ENCODE results near the gene TPGS1. TPM values are rescaled to one million over a fixed set of nuclear protein-coding genes. Genes with fewer than 3 reads are reported as not detected.

The TPGS1 gene
- total RNA-seq, 2 experiments from 2014 or later = 6.4 to 8.4 TPM

GRCh38 chr19:492091-492531 lies 15.2 kb upstream of the TPGS1 start:
- intact Hi-C loops (cut with DNase I, micrococcal nuclease) = no loop called here
- H3K9me3 Mint-ChIP-seq (ENCODE audit: low read depth) = no peaks in the 10 kb centered on the region
- H3K4me1 Mint-ChIP-seq = peaks cover 2% of the 10 kb centered on the region
- no peak overlapping the region for H3K4me3 Mint-ChIP-seq
- ATAC-seq (no peak), DNase-seq (peak; percentile 78)
- no peaks in the 10 kb centered on the region for H3K36me3 Mint-ChIP-seq (ENCODE audit: low read depth)
- ChIA-PET CTCF (interaction anchor here (1.4 to 2.1 kb wide), 2 partner anchors 15 to 18 kb away, joined by 6 to 8 read pairs; partner anchors contain the start of gene TPGS1), POLR2A (no interaction called here)
- peaks cover 2% of the 10 kb centered on the region for H3K27me3 Mint-ChIP-seq
- no peak overlapping the region for H3K27ac Mint-ChIP-seq

- POLR2A ChIA-PET = no interaction called here
- Mint-ChIP-seq H3K36me3 (ENCODE audit: low read depth) (no peaks in the 10 kb centered on the region), H3K27me3 (peaks cover 7% of the 10 kb centered on the region), H3K9me3 (ENCODE audit: low read depth) (no peaks in the 10 kb centered on the region), H3K4me1 (no peaks in the 10 kb centered on the region), H3K27ac (no peak overlapping the region), H3K4me3 (peak overlapping the region; percentile 2)
- ATAC-seq = no peak
- CTCF ChIA-PET = interaction anchor here (0.7 to 3.1 kb wide), 3 partner anchors 13 to 17 kb away, joined by 3 to 14 read pairs (median 6); no protein-coding TSS in a partner anchor
- DNase-seq = no peak
- intact Hi-C loops (cut with DNase I, micrococcal nuclease) = no loop called here
Observed at GRCh38 chr19:493391-494170, 13.7 kb upstream of the TPGS1 start.

DNA sequence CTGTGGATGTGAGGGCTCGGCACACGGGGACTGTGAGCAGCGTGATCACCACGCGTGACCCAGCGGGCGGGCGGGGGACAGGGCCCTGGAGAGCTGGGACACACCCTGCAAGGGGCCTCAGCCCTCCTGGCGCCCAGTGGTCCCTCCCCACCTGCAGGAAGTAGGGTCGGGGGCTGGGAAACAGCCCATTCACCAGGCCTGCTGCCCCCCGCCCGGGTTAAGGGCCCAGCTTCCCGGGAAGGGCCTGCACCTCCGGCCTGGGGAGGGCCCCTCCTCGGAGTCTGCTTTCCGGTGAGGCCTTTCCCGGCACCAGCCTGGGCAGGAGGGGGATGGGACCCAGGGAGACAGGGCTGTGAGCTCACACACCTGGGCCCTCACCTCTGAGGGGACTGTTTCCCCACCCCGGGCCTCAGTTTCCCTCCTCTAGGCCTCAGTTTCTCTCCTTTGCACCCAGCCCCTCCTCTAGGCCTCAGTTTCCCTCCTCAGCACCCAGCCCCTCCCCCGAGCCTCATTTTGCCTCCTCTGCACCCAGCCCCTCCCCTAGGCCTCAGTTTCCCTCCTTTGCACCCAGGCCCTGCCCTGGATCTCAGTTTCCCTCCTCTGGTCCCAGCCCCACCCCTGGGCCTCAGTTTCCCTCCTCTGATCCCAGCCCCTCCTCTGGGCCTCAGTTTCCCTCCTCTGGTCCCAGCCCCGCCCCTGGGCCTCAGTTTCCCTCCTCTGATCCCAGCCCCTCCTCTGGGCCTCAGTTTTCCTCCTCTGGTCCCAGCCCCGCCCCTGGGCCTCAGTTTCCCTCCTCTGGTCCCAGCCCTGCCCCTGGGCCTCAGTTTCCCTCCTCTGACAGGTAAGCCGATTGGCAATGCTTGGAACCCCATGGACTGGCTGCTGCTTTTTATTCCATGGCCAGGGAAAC lies 12.9 kb upstream of the TPGS1 start:
- DNase-seq (no peak), ATAC-seq (no peak)
- H3K27me3 Mint-ChIP-seq = peaks cover 12% of the 10 kb centered on the region
- ChIA-PET CTCF (interaction anchor here (2.2 to 3.1 kb wide), 2 partner anchors 12 to 17 kb away, joined by 14 to 18 read pairs; partner anchors contain the start of gene TPGS1), POLR2A (no interaction called here)
- H3K9me3 Mint-ChIP-seq (ENCODE audit: low read depth) = no peaks in the 10 kb centered on the region
- intact Hi-C loops (cut with DNase I, micrococcal nuclease) = no loop called here
- no peak overlapping the region for H3K27ac Mint-ChIP-seq
- no peak overlapping the region for H3K4me3 Mint-ChIP-seq
- peaks cover 2% of the 10 kb centered on the region for H3K4me1 Mint-ChIP-seq
- no peaks in the 10 kb centered on the region for H3K36me3 Mint-ChIP-seq (ENCODE audit: low read depth)

- no peaks in the 10 kb centered on the region for H3K36me3 Mint-ChIP-seq (ENCODE audit: low read depth)
- H3K27me3 Mint-ChIP-seq = peaks cover 13% of the 10 kb centered on the region
- POLR2A ChIA-PET = interaction anchor here (1.2 kb wide), 1 partner anchor 11 kb away, joined by 4 read pairs; no protein-coding TSS in a partner anchor
- H3K27ac Mint-ChIP-seq = no peak overlapping the region
- no peak overlapping the region for H3K4me3 Mint-ChIP-seq
- H3K9me3 Mint-ChIP-seq (ENCODE audit: low read depth) = no peaks in the 10 kb centered on the region
- H3K4me1 Mint-ChIP-seq = peaks cover 2% of the 10 kb centered on the region
- CTCF ChIA-PET = interaction anchor here (0.7 to 3.1 kb wide), 5 partner anchors 9 to 117 kb away, joined by 3 to 18 read pairs (median 7); partner anchors contain the start of gene TPGS1
- ATAC-seq (no peak), DNase-seq (no peak)
- intact Hi-C loops (cut with DNase I, micrococcal nuclease) = no loop called here
Observed at GRCh38 chr19:495081-495401, 12.3 kb upstream of the TPGS1 start.

- ATAC-seq = peak; percentile 36
Observed at GRCh38 chr19:495402-496111, 11.7 kb upstream of the TPGS1 start.

DNA sequence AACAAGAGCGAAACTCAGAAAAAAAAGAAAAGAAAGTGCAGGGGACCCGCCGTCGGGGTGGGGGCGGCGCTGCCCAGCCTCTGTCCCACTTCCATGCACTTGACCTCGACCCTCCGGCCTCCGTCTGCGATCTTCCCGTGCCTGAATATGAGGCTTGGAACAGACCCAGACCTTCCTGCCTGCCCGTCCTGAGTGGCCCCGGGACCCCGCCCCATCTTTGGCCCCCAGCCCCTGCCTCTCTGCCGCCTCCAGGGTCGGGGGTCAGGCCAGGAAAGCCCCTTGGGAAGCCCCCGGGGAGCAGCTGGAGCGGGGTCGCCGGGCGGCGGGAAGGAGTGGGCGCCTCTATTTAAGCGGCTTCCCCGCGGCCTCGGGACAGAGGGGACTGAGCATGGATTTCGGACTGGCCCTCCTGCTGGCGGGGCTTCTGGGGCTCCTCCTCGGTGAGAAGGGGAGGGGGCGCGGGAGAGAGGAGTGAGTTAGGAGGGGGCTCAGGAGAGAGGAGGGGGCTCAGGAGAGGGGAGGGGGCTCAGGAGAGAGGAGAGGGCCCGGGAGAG lies 11.1 kb upstream of the TPGS1 start, which contains the start of gene MADCAM1:
Gene MADCAM1, plus strand, starts transcription at position 375 of the 554 bp plus-strand sequence. Its CDS starts 14 bp downstream, at position 389.
- no peaks in the 10 kb centered on the region for H3K9me3 Mint-ChIP-seq (ENCODE audit: low read depth)
- no peak within 1 kb of the TSS for H3K27ac Mint-ChIP-seq
- ChIA-PET CTCF (interaction anchor here (1.0 to 3.1 kb wide), 3 partner anchors 8 to 15 kb away, joined by 7 to 18 read pairs (median 14); partner anchors contain the start of gene TPGS1), POLR2A (interaction anchor here (1.2 kb wide), 1 partner anchor 10 kb away, joined by 4 read pairs; no protein-coding TSS in a partner anchor)
- H3K36me3 Mint-ChIP-seq (ENCODE audit: low read depth) = no peaks in the 10 kb centered on the region
- no peak for DNase-seq
- no peak within 1 kb of the TSS for H3K4me3 Mint-ChIP-seq
- H3K4me1 Mint-ChIP-seq = peaks cover 2% of the 10 kb centered on the region
- no peak for ATAC-seq
- intact Hi-C loops (cut with DNase I, micrococcal nuclease) = no loop called here
- H3K27me3 Mint-ChIP-seq = peaks cover 13% of the 10 kb centered on the region

More at GRCh38 chr19:495402-496111, 11.7 kb upstream of the TPGS1 start:
- no peaks in the 10 kb centered on the region for H3K9me3 Mint-ChIP-seq (ENCODE audit: low read depth)
- peaks cover 13% of the 10 kb centered on the region for H3K27me3 Mint-ChIP-seq
- H3K36me3 Mint-ChIP-seq (ENCODE audit: low read depth) = no peaks in the 10 kb centered on the region
- no peak overlapping the region for H3K4me3 Mint-ChIP-seq
- intact Hi-C loops (cut with DNase I, micrococcal nuclease) = no loop called here
- CTCF ChIA-PET = interaction anchor here (0.7 to 3.1 kb wide), 5 partner anchors 9 to 118 kb away, joined by 3 to 18 read pairs (median 7); partner anchors contain the start of gene TPGS1
- POLR2A ChIA-PET = interaction anchor here (1.2 kb wide), 1 partner anchor 11 kb away, joined by 4 read pairs; no protein-coding TSS in a partner anchor
- DNase-seq = peak; percentile 77
- H3K4me1 Mint-ChIP-seq = peaks cover 2% of the 10 kb centered on the region
- H3K27ac Mint-ChIP-seq = no peak overlapping the region

- Mint-ChIP-seq H3K27ac (no peak overlapping the region), H3K27me3 (peaks cover 13% of the 10 kb centered on the region), H3K9me3 (ENCODE audit: low read depth) (no peaks in the 10 kb centered on the region), H3K4me1 (peaks cover 2% of the 10 kb centered on the region), H3K36me3 (ENCODE audit: low read depth) (no peaks in the 10 kb centered on the region), H3K4me3 (no peak overlapping the region)
- ChIA-PET CTCF (no interaction called here), POLR2A (no interaction called here)
- no peak for DNase-seq
- intact Hi-C loops (cut with DNase I, micrococcal nuclease) = no loop called here
- ATAC-seq = no peak
Observed at GRCh38 chr19:496986-497385, 10.3 kb upstream of the TPGS1 start.

GRCh38 chr19:497491-497868 lies 9.8 kb upstream of the TPGS1 start:
- DNase-seq = no peak
- H3K9me3 Mint-ChIP-seq (ENCODE audit: low read depth) = no peaks in the 10 kb centered on the region
- CTCF ChIA-PET = interaction anchor here (1.3 kb wide), 1 partner anchor 13 kb away, joined by 7 read pairs; no protein-coding TSS in a partner anchor
- POLR2A ChIA-PET = interaction anchor here (0.9 kb wide), 1 partner anchor 9 kb away, joined by 4 read pairs; no protein-coding TSS in a partner anchor
- no peak for ATAC-seq
- H3K4me1 Mint-ChIP-seq = peaks cover 3% of the 10 kb centered on the region
- H3K36me3 Mint-ChIP-seq (ENCODE audit: low read depth) = no peaks in the 10 kb centered on the region
- H3K27ac Mint-ChIP-seq = no peak overlapping the region
- H3K4me3 Mint-ChIP-seq = no peak overlapping the region
- peaks cover 13% of the 10 kb centered on the region for H3K27me3 Mint-ChIP-seq
- intact Hi-C loops (cut with DNase I, micrococcal nuclease) = no loop called here

DNA sequence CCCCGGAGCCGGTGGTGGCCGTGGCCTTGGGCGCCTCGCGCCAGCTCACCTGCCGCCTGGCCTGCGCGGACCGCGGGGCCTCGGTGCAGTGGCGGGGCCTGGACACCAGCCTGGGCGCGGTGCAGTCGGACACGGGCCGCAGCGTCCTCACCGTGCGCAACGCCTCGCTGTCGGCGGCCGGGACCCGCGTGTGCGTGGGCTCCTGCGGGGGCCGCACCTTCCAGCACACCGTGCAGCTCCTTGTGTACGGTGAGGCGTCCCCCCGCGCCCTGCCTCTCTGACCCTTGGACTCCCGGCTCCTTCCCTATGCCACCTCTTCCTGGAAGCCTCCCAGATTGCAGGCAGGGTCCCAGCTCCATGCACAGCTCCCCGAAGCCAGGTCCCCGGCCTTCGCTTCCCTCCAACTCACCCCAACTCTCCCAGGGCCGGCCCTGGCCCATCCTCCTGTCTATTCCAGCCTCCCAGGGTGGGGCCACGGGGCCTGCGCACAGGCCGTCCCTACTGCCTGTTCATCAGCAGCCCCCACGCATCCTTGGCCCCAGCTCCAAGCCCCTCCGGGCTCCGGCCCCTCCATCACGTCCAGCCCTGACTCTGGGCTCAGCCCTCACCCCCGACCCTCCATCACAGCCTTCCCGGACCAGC lies 9.3 kb upstream of the TPGS1 start:
- ChIA-PET CTCF (interaction anchor here (1.3 kb wide), 1 partner anchor 13 kb away, joined by 7 read pairs; no protein-coding TSS in a partner anchor), POLR2A (interaction anchor here (0.9 kb wide), 1 partner anchor 9 kb away, joined by 4 read pairs; no protein-coding TSS in a partner anchor)
- intact Hi-C loops (cut with DNase I, micrococcal nuclease) = no loop called here
- Mint-ChIP-seq H3K4me1 (peaks cover 8% of the 10 kb centered on the region), H3K27me3 (peaks cover 13% of the 10 kb centered on the region), H3K27ac (no peak overlapping the region), H3K4me3 (no peak overlapping the region), H3K36me3 (ENCODE audit: low read depth) (no peaks in the 10 kb centered on the region), H3K9me3 (ENCODE audit: low read depth) (no peaks in the 10 kb centered on the region)
- no peak for ATAC-seq
- no peak for DNase-seq

GRCh38 chr19:498511-498891 lies 8.8 kb upstream of the TPGS1 start:
- ChIA-PET POLR2A (no interaction called here), CTCF (interaction anchor here (1.3 kb wide), 1 partner anchor 12 kb away, joined by 7 read pairs; no protein-coding TSS in a partner anchor)
- H3K9me3 Mint-ChIP-seq (ENCODE audit: low read depth) = no peaks in the 10 kb centered on the region
- intact Hi-C loops (cut with DNase I, micrococcal nuclease) = no loop called here
- no peak for DNase-seq
- peaks cover 8% of the 10 kb centered on the region for H3K4me1 Mint-ChIP-seq
- H3K27ac Mint-ChIP-seq = no peak overlapping the region
- H3K4me3 Mint-ChIP-seq = no peak overlapping the region
- H3K27me3 Mint-ChIP-seq = peaks cover 13% of the 10 kb centered on the region
- no peaks in the 10 kb centered on the region for H3K36me3 Mint-ChIP-seq (ENCODE audit: low read depth)
- ATAC-seq = no peak
